Liver (tissue), 9 donors: ENCODE measurements around the gene FAM110A. TPM values are rescaled to one million over a fixed set of nuclear protein-coding genes. Genes with fewer than 3 reads are reported as not detected.

ENCODE experiments used
- DNase-seq: peaks from one replicate; pipeline ENCODE4 v3.0.0-alpha.2; 2017; ENCODE audit warnings: low spot score
- H3K27ac ChIP-seq, 2 donors: one replicate each; pipeline ENCODE4 v1.7.0; 2013; ENCODE audit warnings: inconsistent platforms in 2 of 2, low read length in 2 of 2, control low read depth in 1 of 2, low read depth in 1 of 2, mild to moderate bottlenecking in 1 of 2
- H3K27me3 ChIP-seq, 4 donors: one replicate each; pipeline versions ENCODE4 v1.6.1 to v1.7.0; 2013; ENCODE audit warnings: low read length in 3 of 4, inconsistent platforms in 1 of 4, mild to moderate bottlenecking in 1 of 4, moderate library complexity in 1 of 4; ENCODE audit not compliant: control insufficient read depth in 4 of 4, insufficient read depth in 4 of 4
- H3K36me3 ChIP-seq, 4 donors: one replicate each; pipeline versions ENCODE4 v1.6.1 to v1.7.0; 2013; ENCODE audit warnings: low read length in 3 of 4, mild to moderate bottlenecking in 3 of 4, low read depth in 1 of 4, moderate library complexity in 1 of 4; ENCODE audit not compliant: control insufficient read depth in 4 of 4, insufficient read depth in 3 of 4
- H3K4me1 ChIP-seq, 4 donors: one replicate each; pipeline versions ENCODE4 v1.6.1 to v1.7.0; 2013; ENCODE audit warnings: low read length in 3 of 4, mild to moderate bottlenecking in 3 of 4, moderate library complexity in 1 of 4; ENCODE audit not compliant: control insufficient read depth in 4 of 4, insufficient read depth in 4 of 4
- H3K4me3 ChIP-seq, 3 donors: one replicate each; pipeline versions ENCODE4 v1.6.1 to v1.7.0; 2013; ENCODE audit warnings: low read length in 3 of 3, control low read depth in 1 of 3, low read depth in 1 of 3, mild to moderate bottlenecking in 1 of 3
- H3K9ac ChIP-seq, 2 donors: one replicate each; pipeline ENCODE4 v1.7.0; 2013; ENCODE audit warnings: low read length in 2 of 2, mild to moderate bottlenecking in 2 of 2, moderate library complexity in 2 of 2, control low read depth in 1 of 2, low read depth in 1 of 2
- H3K9me3 ChIP-seq, 4 donors: one replicate each; pipeline versions ENCODE4 v1.6.1 to v1.7.0; 2013; ENCODE audit warnings: low read length in 3 of 4; ENCODE audit not compliant: control insufficient read depth in 4 of 4
- ATF3 ChIP-seq: IDR thresholded peaks from 2 replicates; pipeline ENCODE4 v1.6.1; 2016; ENCODE audit warnings: antibody characterized with exemption
- CTCF ChIP-seq: fragments of 150-350 bp; IDR thresholded peaks from 2 replicates; pipeline ENCODE4 v1.5.1; 2017; ENCODE audit warnings: improper control_type of control experiment, low read depth, low read length; ENCODE audit not compliant: missing input control
- EGR1 ChIP-seq, 2 donors: IDR thresholded peaks; 2 replicates each; pipeline ENCODE4 v1.6.1; 2016 to 2018; ENCODE audit warnings: antibody characterized with exemption in 2 of 2, low read depth in 2 of 2
- FOXA1 ChIP-seq: IDR thresholded peaks from 2 replicates; pipeline ENCODE4 v1.6.1; 2016; ENCODE audit warnings: antibody characterized with exemption
- FOXA2 ChIP-seq: IDR thresholded peaks from 2 replicates; pipeline ENCODE4 v1.6.1; 2016; ENCODE audit warnings: antibody characterized with exemption
- GABPA ChIP-seq, 2 donors: IDR thresholded peaks in 1 of 2; conservative IDR thresholded peaks in 1 of 2; 2 replicates each; pipeline ENCODE4 v1.6.1; 2016; ENCODE audit warnings: antibody characterized with exemption in 2 of 2, mild to moderate bottlenecking in 1 of 2, moderate library complexity in 1 of 2
- HNF4A ChIP-seq, 2 donors: conservative IDR thresholded peaks; 2 replicates each; pipeline ENCODE4 v1.6.1; 2016; ENCODE audit warnings: antibody characterized with exemption in 2 of 2, mild to moderate bottlenecking in 2 of 2
- HNF4G ChIP-seq: IDR thresholded peaks from 2 replicates; pipeline ENCODE4 v1.6.1; 2016; ENCODE audit warnings: antibody characterized with exemption
- JUND ChIP-seq, 2 donors: IDR thresholded peaks; 2 replicates each; pipeline ENCODE4 v1.6.1; 2016; ENCODE audit warnings: antibody characterized with exemption in 2 of 2
- MAX ChIP-seq: IDR thresholded peaks from 2 replicates; pipeline ENCODE4 v1.6.1; 2016; ENCODE audit warnings: antibody characterized with exemption
- NR2F2 ChIP-seq: IDR thresholded peaks from 2 replicates; pipeline ENCODE4 v1.6.1; 2016; ENCODE audit warnings: antibody characterized with exemption
- RAD21 ChIP-seq, 2 donors: IDR thresholded peaks; 2 replicates each; pipeline ENCODE4 v1.6.1; 2016; ENCODE audit warnings: antibody characterized with exemption in 2 of 2, mild to moderate bottlenecking in 2 of 2
- REST ChIP-seq: IDR thresholded peaks from 2 replicates; pipeline ENCODE4 v1.6.1; 2016; ENCODE audit warnings: antibody characterized with exemption, mild to moderate bottlenecking
- RXRA ChIP-seq, 2 donors: IDR thresholded peaks; 2 replicates each; pipeline ENCODE4 v1.6.1; 2017 to 2018; ENCODE audit warnings: antibody characterized with exemption in 2 of 2, mild to moderate bottlenecking in 1 of 2
- SP1 ChIP-seq: IDR thresholded peaks from 2 replicates; pipeline ENCODE4 v1.6.1; 2018; ENCODE audit warnings: antibody characterized with exemption, mild to moderate bottlenecking
- TAF1 ChIP-seq: conservative IDR thresholded peaks from 2 replicates; pipeline ENCODE4 v1.6.1; 2016; ENCODE audit warnings: antibody characterized with exemption, mild to moderate bottlenecking
- YY1 ChIP-seq: IDR thresholded peaks from 2 replicates; pipeline ENCODE4 v1.6.1; 2016; ENCODE audit warnings: antibody characterized with exemption, mild to moderate bottlenecking
- ZBTB33 ChIP-seq: IDR thresholded peaks from 2 replicates; pipeline ENCODE4 v1.6.1; 2016; ENCODE audit warnings: antibody characterized with exemption
- WGBS: extraction: QIAGEN DNeasy Blood & Tissue Kit; methylation state at CpG from one replicate; pipeline ENCODE4 v1.1.7; 2013; 5-methylcytosine and 5-hydroxymethylcytosine counted together
- polyA plus RNA-seq, 2 donors: library from polyadenylated mRNA; stranded (reverse) in 1 of 2; unstranded in 1 of 2; fragments of 200-250 nt in 1 of 2; fragments of >200 nt in 1 of 2; fragmentation: Nextera tagmentation in 1 of 2; extraction: Ambion mirVana in 1 of 2; gene quantifications; one replicate each; pipeline versions ENCODE4 v1.2.1 to v1.2.3, GENCODE V29; 2013 to 2015
- total RNA-seq, 2 donors: library from RNA; depleted of rRNA; stranded (reverse); fragments of >200 nt; gene quantifications; one replicate each; pipeline ENCODE4 v1.2.3, GENCODE V29; 2014
- donor health status: healthy.
- donor health status: healthy.
- donor health status: healthy.
- donor health status: healthy.
- donor health status: healthy.

The FAM110A gene
- total and polyA plus RNA-seq, 4 donors = 1.2 to 6.7 (median 2.0) TPM

- H3K4me1 ChIP-seq = peaks cover 0 to 13% (median 4%) of the 10 kb centered on the region in 4 donors
- 82% methylated on average over 8 of the region's 8 CpGs for WGBS
- H3K36me3 ChIP-seq = no peaks in the 10 kb centered on the region
- H3K27ac ChIP-seq = no peak overlapping the region
- DNase-seq = no peak
- no peaks in the 10 kb centered on the region for H3K27me3 ChIP-seq
- TF ChIP-seq ZBTB33 (no peak), FOXA1 (no peak), JUND (IDR thresholded peaks at IDR 0.05) (no peak), NR2F2 (no peak), HNF4A (conservative IDR thresholded peaks at IDR 0.05) (no peak), FOXA2 (no peak), RXRA (IDR thresholded peaks at IDR 0.05) (no peak), YY1 (no peak), TAF1 (no peak), REST (no peak), EGR1 (IDR thresholded peaks at IDR 0.05; ENCODE audit: low read depth in 2 of 2) (no peak), HNF4G (no peak), MAX (no peak), CTCF (no peak), SP1 (no peak), GABPA (IDR thresholded peaks at IDR 0.05 in 1 of 2, conservative IDR thresholded peaks at IDR 0.05 in 1 of 2) (no peak), ATF3 (no peak), RAD21 (IDR thresholded peaks at IDR 0.05) (no peak)
- H3K9ac ChIP-seq = no peak overlapping the region
- no peaks in the 10 kb centered on the region for H3K9me3 ChIP-seq
- no peak overlapping the region for H3K4me3 ChIP-seq
These were observed 3.4 kb upstream of the FAM110A start for GRCh38 chr20:830011-830521.
